ENCODE results near the gene FAM3A. TPM values are rescaled to one million over a fixed set of nuclear protein-coding genes. Genes with fewer than 3 reads are reported as not detected.

The FAM3A gene
- total and polyA plus RNA-seq, 10 donors = 29.1 to 54.5 (median 35.0) TPM

- Histone ChIP-seq H3K4me1 (peaks cover 0 to 11% (median 4%) of the 10 kb centered on the region in 6 donors), H3K27ac (no peak overlapping the region), H3K27me3 (replicated peaks in 1 of 7) (no peaks in the 10 kb centered on the region), H3K36me3 (peaks cover 0 to 56% (median 13%) of the 10 kb centered on the region in 6 donors), H3K9me3 (peaks cover 0 to 9% (median 0%) of the 10 kb centered on the region in 8 donors), H3K4me3 (no peak overlapping the region)
- DNase-seq = no peak
- no peak for TF ChIP-seq POLR2A (IDR thresholded peaks at IDR 0.05)
- 91 to 100% (median 95%) methylated on average over 5 of the region's 5 CpGs for WGBS, 5 donors
- intact Hi-C loops (cut with DNase I; ENCODE audit: low total_unique reads) = no loop called here
Measured at GRCh38 chrX:154509455-154509854, 6.6 kb downstream of the FAM3A start.

GRCh38 chrX:154508384-154508745 is 7.7 kb downstream of the FAM3A start:
- H3K27me3 ChIP-seq (replicated peaks in 1 of 7) = no peaks in the 10 kb centered on the region
- no peak overlapping the region for H3K4me3 ChIP-seq
- intact Hi-C loops (cut with DNase I; ENCODE audit: low total_unique reads) = no loop called here
- H3K4me1 ChIP-seq = peaks cover 0 to 11% (median 4%) of the 10 kb centered on the region in 6 donors
- H3K36me3 ChIP-seq = peaks cover 0 to 56% (median 13%) of the 10 kb centered on the region in 6 donors
- H3K9me3 ChIP-seq = peaks cover 0 to 9% (median 0%) of the 10 kb centered on the region in 8 donors
- DNase-seq = no peak
- no peak for TF ChIP-seq POLR2A (IDR thresholded peaks at IDR 0.05)
- TF ChIP-seq, protein P1, sequence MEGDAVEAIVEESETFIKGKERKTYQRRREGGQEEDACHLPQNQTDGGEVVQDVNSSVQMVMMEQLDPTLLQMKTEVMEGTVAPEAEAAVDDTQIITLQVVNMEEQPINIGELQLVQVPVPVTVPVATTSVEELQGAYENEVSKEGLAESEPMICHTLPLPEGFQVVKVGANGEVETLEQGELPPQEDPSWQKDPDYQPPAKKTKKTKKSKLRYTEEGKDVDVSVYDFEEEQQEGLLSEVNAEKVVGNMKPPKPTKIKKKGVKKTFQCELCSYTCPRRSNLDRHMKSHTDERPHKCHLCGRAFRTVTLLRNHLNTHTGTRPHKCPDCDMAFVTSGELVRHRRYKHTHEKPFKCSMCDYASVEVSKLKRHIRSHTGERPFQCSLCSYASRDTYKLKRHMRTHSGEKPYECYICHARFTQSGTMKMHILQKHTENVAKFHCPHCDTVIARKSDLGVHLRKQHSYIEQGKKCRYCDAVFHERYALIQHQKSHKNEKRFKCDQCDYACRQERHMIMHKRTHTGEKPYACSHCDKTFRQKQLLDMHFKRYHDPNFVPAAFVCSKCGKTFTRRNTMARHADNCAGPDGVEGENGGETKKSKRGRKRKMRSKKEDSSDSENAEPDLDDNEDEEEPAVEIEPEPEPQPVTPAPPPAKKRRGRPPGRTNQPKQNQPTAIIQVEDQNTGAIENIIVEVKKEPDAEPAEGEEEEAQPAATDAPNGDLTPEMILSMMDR (IDR thresholded peaks at IDR 0.05 in 8 of 11, conservative IDR thresholded peaks at IDR 0.05 in 3 of 11) = no peak
- TF ChIP-seq POLR2AphosphoS5 (IDR thresholded peaks at IDR 0.05) = peak in 1 of 3 donors; percentile 24
- WGBS, 5 donors = 90 to 97% (median 92%) methylated on average over 10 to 13 of the region's 13 CpGs
- H3K27ac ChIP-seq = no peak overlapping the region

GRCh38 chrX:154507673-154508383 is 8.2 kb downstream of the FAM3A start:
- Histone ChIP-seq H3K36me3 (peaks cover 0 to 56% (median 13%) of the 10 kb centered on the region in 6 donors), H3K27ac (no peak overlapping the region), H3K9me3 (peaks cover 0 to 9% (median 0%) of the 10 kb centered on the region in 8 donors), H3K4me3 (no peak overlapping the region), H3K4me1 (peaks cover 0 to 11% (median 4%) of the 10 kb centered on the region in 6 donors), H3K27me3 (replicated peaks in 1 of 7) (no peaks in the 10 kb centered on the region)
- TF ChIP-seq POLR2AphosphoS5 (IDR thresholded peaks at IDR 0.05) (no peak), POLR2A (IDR thresholded peaks at IDR 0.05) (no peak)
- TF ChIP-seq, protein P1 (IDR thresholded peaks at IDR 0.05 in 8 of 11, conservative IDR thresholded peaks at IDR 0.05 in 3 of 11) = no peak
- intact Hi-C loops (cut with DNase I; ENCODE audit: low total_unique reads) = no loop called here
- peak; percentile 63 for DNase-seq
- WGBS, 5 donors = 89 to 95% (median 91%) methylated on average over 4 to 24 of the region's 24 CpGs

DNA sequence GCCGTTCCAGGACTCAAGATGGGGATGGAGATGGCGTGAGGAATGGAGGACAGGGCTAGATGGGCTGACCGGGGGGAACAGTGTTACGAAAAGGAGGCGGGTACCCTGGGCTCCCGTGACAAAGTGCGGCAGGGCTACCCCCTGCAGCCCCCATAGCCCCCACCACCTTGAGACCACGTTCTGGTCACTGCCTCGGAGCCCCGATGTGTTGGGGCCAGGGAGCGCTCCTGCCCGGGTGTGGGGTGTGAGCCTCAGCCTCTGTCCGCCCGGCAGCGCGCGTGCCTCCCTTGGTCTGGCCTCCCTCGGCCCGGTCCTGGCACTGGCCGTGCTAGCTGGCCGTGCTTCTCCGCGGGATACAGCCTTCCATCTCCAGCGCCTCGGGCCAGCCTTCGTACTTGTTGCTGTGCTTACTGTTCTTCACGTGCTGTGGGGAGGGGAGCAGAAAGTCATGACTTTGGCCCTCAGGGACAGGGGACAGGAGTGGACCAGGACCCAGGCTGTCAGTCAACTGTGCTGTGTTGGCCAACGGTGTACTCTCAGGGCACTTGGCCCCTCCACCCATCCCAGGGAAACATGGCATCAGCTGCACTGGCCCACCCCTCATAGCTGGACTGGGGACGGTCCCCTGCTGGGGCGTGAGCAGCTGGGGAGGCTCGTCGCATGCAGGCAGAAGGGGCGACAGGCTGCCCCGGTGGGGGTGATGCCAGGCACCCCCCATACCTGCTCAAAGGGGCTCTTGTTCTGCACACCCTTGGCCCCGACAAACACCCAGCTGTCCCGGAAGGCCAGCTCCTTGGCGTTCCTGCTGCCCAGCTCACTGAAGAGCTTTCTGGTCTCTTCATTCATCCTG is 9.3 kb downstream of the FAM3A start:
- Histone ChIP-seq H3K4me3 (no peak overlapping the region), H3K27me3 (replicated peaks in 1 of 7) (no peaks in the 10 kb centered on the region), H3K4me1 (peaks cover 0 to 8% (median 3%) of the 10 kb centered on the region in 6 donors), H3K36me3 (peaks cover 0 to 56% (median 13%) of the 10 kb centered on the region in 6 donors), H3K9me3 (peaks cover 0 to 9% (median 0%) of the 10 kb centered on the region in 8 donors), H3K27ac (no peak overlapping the region)
- intact Hi-C loops (cut with DNase I; ENCODE audit: low total_unique reads) = no loop called here
- 85 to 99% (median 93%) methylated on average over 2 to 37 of the region's 37 CpGs for WGBS, 5 donors
- TF ChIP-seq POLR2A (IDR thresholded peaks at IDR 0.05) = no peak
- TF ChIP-seq POLR2AphosphoS5 (IDR thresholded peaks at IDR 0.05) = peak in 1 of 3 donors; percentile 7
- peak; percentile 71 for DNase-seq

Data from spleen (tissue), 11 donors.